ENCODE data around the gene AIG1. TPM values are rescaled to one million over a fixed set of nuclear protein-coding genes. Genes with fewer than 3 reads are reported as not detected.
A peak's percentile ranks its signal among the peaks of the same experiment; 100 is the strongest.
"Not testable (repeated sequence)": the region's sequence is repeated elsewhere in the genome, so short reads cannot be mapped to it uniquely, and the experiment has no call there.

Gene AIG1
- total RNA-seq, 1 donor from 2014 or later, result 91.5 TPM

- intact Hi-C loops (cut with micrococcal nuclease), result no loop called here
- no peak for ATAC-seq
Observed at GRCh38 chr6:143150281-143150680, 89.6 kb downstream of the AIG1 start.

GRCh38 chr6:143151381-143151780 is 90.7 kb downstream of the AIG1 start:
- ATAC-seq (peak; percentile 40), DNase-seq (no peak)
- intact Hi-C loops (cut with micrococcal nuclease), result no loop called here

More at GRCh38 chr6:143150281-143150680, 89.6 kb downstream of the AIG1 start:
- DNase-seq, result no peak

GRCh38 chr6:143155681-143156080 is 95.0 kb downstream of the AIG1 start:
- intact Hi-C loops (cut with micrococcal nuclease), result no loop called here
- no peak for DNase-seq
- peak; percentile 24 for ATAC-seq

DNA sequence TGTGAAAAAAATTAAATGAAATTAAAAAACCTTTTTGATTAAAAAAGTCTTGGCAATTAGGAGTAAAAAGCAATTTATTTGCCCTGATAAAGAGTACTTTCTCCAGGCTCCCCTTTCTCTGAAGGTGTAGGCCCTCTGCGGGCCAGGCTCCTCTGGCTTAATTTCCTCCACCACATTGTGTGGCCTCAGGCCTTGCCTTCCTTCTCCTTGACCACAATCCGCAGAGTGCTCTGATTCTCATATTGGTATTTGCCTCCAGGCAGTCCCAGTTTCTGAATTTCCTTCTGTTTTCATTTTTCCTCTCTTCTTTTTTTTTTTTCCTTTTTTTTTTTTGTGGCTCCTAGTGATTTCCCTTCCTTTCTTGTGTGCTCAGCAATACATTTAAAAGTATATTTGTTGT is 96.4 kb downstream of the AIG1 start:
- DNase-seq (no peak), ATAC-seq (no peak)
- intact Hi-C loops (cut with micrococcal nuclease), result no loop called here

- intact Hi-C loops (cut with micrococcal nuclease), result no loop called here
- no peak for ATAC-seq
- no peak for DNase-seq
Observed at GRCh38 chr6:143158113-143158581, 97.5 kb downstream of the AIG1 start.

- intact Hi-C loops (cut with micrococcal nuclease), result no loop called here
- ATAC-seq (no peak), DNase-seq (no peak)
Observed at GRCh38 chr6:143159001-143159400, 98.3 kb downstream of the AIG1 start.

DNA sequence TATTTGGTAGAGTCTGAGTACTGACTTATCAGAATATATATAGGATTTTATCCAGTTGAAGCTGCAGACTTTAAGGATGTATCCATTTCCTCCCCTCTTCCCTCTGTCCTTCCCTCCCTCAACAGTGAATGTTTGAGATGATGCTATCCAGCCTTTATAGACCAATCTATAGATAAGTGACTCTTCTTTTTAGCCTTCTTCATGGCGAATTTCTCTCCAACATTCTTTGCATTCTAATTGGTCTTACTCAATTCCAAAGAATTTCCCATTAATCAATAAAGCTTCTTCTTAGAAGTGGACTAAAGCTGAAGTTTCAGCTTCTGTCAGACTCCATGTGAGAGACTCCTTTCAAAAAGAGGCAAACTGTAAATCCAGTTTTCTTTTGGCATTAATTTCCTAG is 99.3 kb downstream of the AIG1 start:
- intact Hi-C loops (cut with micrococcal nuclease), result no loop called here
- ATAC-seq, result no peak
- DNase-seq, result no peak

- DNase-seq (no peak), ATAC-seq (peak; percentile 65)
- intact Hi-C loops (cut with micrococcal nuclease), result no loop called here
Observed at GRCh38 chr6:143160439-143161220, 99.9 kb downstream of the AIG1 start.

GRCh38 chr6:143163621-143164020 is 102.9 kb downstream of the AIG1 start:
- ATAC-seq (no peak), DNase-seq (no peak)
- intact Hi-C loops (cut with micrococcal nuclease), result no loop called here

GRCh38 chr6:143164565-143165105 is 103.9 kb downstream of the AIG1 start:
- DNase-seq (no peak), ATAC-seq (no peak)
- intact Hi-C loops (cut with micrococcal nuclease), result no loop called here

- no peak for DNase-seq
- no peak for ATAC-seq
- intact Hi-C loops (cut with micrococcal nuclease), result no loop called here
Observed at GRCh38 chr6:143165315-143165855, 104.7 kb downstream of the AIG1 start.

DNA sequence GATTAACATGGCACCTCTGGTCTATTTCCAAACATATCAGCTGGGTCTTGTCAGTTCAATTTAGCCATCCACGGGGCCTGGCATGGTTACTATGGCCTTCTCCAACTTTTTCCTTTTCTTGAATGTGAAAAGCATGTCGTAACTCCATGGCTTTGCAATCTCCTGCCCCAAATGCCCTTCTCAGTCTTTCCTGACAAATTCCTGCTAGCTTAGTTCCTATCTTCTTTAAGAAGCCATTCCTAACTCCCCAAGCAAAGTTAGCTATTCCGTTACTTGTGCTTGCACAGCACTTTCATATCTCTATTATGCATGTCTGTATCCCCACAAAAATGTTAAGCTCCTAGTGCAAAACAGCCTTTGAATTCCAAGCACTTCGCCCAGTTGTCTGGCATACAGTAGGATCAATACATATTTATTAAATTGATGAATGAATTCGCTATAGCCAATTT is 105.6 kb downstream of the AIG1 start:
- intact Hi-C loops (cut with micrococcal nuclease), result no loop called here
- no peak for DNase-seq
- no peak for ATAC-seq

GRCh38 chr6:143167224-143167623 is 106.5 kb downstream of the AIG1 start:
- DNase-seq, result no peak
- ATAC-seq, result no peak
- intact Hi-C loops (cut with micrococcal nuclease), result no loop called here

DNA sequence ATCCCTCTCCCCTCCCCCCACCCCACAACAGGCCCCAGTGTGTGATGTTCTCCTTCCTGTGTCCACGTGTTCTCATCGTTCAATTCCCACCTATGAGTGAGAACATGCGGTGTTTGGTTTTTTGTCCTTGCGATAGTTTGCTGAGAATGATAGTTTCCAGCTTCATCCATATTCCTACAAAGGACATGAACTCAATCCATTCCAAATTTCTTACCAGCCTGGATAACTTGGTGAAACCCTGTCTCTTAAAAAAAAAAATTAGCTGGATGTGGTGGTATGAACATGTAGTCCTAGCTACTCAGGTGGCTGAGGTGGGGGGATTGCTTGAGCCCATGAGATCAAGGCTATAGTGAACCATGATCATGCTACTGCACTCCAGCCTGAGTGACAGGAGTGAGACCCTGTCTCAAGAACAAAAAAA is 107.7 kb downstream of the AIG1 start:
- DNase-seq; intact Hi-C loops (cut with micrococcal nuclease); ATAC-seq: not testable (repeated sequence)

- ATAC-seq (no peak), DNase-seq (no peak)
- intact Hi-C loops (cut with micrococcal nuclease), result no loop called here
Observed at GRCh38 chr6:143169440-143169839, 108.8 kb downstream of the AIG1 start.

DNA sequence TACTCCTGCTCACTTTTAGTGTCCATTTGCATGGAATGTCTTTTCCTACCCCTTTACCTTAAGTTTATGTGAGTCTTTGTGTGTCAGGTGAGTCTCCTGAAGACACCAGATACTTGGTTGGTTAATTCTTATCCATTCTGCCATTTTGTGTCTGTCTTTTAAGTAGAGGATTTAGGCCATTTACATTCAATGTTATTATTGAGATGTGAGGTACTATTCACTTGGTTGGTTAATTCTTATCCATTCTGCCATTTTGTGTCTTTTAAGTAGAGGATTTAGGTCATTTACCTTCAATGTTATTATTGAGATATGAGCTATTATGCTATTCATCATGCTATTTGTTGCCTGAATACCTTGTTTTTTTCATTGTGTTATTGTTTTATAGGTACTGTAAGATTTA is 113.8 kb downstream of the AIG1 start:
- intact Hi-C loops (cut with micrococcal nuclease), result no loop called here
- DNase-seq, result no peak
- ATAC-seq, result no peak

DNA sequence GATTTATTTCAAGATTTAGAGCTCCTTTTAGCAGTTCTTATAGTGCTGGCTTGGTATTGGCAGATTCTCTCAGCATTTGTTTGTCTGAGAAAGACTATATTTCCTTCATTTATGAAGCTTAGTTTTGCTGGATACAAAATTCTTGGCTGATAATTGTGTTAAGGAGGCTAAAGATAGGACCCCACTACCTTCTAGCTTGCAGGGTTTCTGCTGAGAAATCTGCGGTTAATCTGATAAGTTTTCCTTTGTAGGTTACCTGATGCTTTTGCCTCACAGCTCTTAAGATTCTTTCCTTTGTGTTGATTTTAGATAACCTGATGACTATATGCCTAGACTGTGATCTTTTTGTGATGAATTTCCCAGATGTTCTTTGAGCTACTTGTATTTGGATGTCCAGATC is 114.3 kb downstream of the AIG1 start:
- no peak for DNase-seq
- intact Hi-C loops (cut with micrococcal nuclease), result no loop called here
- ATAC-seq, result no peak

DNA sequence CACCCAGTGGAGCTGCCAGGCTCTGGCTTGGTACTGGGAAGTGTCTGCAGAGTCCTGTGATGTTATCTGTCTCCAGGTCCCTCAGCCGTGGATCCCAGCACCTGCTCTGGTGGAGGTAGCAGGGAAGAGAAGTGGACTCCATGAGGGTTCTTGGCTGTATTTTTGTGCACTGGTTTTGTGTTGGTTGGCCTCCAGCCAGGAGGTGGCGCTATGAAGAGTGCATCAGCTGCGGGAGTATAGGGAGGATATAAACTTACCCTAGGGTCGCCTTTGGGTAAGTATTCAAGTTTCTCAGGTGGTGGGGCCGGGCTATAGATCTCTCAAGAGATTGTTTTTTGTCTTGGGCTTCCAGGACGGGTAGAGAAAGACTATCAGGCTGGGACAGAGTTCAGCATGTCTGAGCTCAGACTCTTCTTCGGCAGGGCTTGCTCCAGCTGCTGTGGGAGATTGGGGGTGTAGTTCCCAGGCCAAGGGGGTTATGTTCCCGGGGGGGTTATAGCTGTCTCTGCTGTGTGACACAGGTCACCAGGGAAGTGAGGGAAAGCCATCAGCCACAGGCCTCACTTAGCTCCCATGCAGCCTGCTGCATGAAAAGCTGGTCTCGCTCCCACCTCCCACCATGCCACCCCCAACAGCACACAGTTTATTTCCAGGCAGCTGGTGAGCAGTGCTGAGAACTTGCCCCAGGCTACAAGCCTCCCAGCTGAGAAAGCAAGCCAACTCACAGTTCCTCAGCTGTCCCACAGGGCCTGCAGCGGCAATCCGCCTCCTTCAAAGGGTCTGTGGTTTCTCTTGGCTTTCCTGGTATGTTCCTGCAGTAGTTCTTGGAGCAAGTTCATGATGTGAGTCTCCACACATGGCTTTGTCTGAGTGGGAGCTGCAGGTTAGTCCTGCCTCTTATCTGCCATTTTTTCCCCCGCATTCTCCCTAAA is 115.7 kb downstream of the AIG1 start:
- DNase-seq (no peak), ATAC-seq (no peak)
- intact Hi-C loops (cut with micrococcal nuclease), result no loop called here

GRCh38 chr6:143177706-143178105 is 117.0 kb downstream of the AIG1 start:
- ATAC-seq (no peak), DNase-seq (no peak)
- intact Hi-C loops (cut with micrococcal nuclease), result no loop called here

GRCh38 chr6:143179096-143179495 is 118.4 kb downstream of the AIG1 start:
- ATAC-seq (no peak), DNase-seq (no peak)
- intact Hi-C loops (cut with micrococcal nuclease), result no loop called here

Data from left ventricle myocardium superior (tissue), 1 donor.